Epithelial cell of esophagus (primary cell): Measurements from ENCODE around the gene GP2.

ENCODE experiments used
- DNase-seq: peaks from one replicate; pipeline ENCODE4 v3.0.0; 2010; ENCODE audit warnings: low read depth
- H3K4me3 ChIP-seq: 2 replicates; pipeline ENCODE4 v1.5.1; 2011; ENCODE audit warnings: mild to moderate bottlenecking, low read length, control low read depth
- TF ChIP-seq, protein P1 (sequence below): IDR thresholded peaks from 2 replicates; pipeline ENCODE4 v1.5.1; 2011; ENCODE audit warnings: low read depth, mild to moderate bottlenecking, low read length, control low read depth, inconsistent platforms; ENCODE audit not compliant: insufficient read depth; ENCODE audit errors: missing control alignments

The GP2 gene

DNA sequence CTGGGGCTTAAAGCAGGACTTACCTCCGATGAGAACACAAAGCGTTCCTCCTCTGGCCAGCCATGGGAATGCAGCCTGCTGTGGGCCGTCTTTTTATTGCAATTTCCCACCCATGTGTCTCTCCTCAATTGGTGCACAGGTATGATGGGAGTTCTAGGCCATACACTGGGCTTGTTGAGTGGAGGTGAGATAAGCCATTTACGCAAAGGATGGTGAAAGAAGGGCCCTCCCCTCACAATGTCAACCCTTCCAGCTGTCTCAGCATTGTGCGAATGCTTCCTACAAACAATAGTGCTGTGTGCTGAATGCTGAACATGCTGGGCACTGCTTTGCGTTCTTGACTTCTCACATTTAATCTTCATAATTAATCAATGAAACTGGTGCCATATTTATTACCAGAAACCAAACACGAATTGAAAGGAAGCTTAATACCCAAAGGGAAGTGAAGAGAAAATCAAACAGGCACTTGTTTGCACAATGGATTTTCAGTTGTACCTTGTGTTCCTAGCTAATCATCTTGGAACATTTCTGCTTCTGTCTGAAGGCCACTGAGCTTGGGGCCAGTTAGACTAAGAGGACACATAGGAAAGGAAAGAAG is at the start of gene GP2:
Gene GP2 (minus strand): TSS at position 70 of the 598 bp plus-strand sequence. CDS start 1,082 bp downstream, outside the sequence.
- H3K4me3 ChIP-seq, result no peak within 1 kb of the TSS
- TF ChIP-seq, protein P1, sequence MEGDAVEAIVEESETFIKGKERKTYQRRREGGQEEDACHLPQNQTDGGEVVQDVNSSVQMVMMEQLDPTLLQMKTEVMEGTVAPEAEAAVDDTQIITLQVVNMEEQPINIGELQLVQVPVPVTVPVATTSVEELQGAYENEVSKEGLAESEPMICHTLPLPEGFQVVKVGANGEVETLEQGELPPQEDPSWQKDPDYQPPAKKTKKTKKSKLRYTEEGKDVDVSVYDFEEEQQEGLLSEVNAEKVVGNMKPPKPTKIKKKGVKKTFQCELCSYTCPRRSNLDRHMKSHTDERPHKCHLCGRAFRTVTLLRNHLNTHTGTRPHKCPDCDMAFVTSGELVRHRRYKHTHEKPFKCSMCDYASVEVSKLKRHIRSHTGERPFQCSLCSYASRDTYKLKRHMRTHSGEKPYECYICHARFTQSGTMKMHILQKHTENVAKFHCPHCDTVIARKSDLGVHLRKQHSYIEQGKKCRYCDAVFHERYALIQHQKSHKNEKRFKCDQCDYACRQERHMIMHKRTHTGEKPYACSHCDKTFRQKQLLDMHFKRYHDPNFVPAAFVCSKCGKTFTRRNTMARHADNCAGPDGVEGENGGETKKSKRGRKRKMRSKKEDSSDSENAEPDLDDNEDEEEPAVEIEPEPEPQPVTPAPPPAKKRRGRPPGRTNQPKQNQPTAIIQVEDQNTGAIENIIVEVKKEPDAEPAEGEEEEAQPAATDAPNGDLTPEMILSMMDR, result no peak
- DNase-seq, result no peak

DNA sequence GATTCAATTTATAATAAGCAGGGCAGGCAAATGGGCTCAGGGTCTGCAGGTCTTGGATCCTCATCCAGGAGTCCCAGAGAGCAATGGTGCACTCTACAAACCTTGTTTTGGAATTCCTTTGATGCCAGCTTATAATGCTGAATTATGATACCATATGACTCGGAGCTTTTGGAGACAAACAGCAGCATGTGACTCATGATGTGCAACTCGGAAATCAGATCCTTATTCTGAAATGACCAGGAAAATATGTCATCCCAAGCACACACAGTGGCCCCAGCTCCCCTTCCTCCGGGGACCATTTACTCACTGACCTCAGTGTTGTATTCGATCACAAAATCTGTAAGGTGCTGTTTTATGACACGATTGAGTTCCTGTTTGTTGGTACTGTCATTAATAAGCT is 45.4 kb upstream of the GP2 start:
- no peak for DNase-seq
- H3K4me3 ChIP-seq, result no peak overlapping the region
- TF ChIP-seq, protein P1, result no peak

DNA sequence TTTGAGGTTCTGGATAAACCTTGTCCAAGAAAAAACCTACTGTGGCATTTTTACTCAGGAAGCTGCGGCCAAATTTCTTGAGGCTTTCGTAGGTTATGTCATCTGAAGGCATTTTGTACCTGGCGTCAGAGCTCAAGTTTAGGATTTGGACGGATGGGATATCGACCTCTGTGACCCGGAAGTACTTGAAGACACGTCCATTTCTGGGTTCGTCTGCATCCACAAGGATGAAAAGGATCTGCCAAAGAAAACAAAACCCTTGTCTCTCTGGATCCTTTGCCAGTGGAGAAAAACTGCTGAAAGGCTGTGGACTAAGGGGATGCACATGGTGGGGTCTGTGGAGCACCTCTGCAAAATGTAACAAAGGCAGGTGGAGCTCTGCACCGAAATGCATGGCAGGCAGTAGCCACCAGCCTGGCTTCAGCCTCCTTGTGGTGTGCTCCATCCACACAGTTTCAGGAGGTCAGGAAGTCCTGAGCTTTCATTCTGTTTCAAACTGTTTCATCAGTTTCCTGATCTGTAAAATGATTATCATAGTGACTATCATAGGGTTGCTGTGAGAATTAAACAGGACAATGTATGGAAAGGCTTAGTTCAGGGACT is 42.2 kb upstream of the GP2 start:
- no peak overlapping the region for H3K4me3 ChIP-seq
- TF ChIP-seq, protein P1, result no peak
- no peak for DNase-seq

DNA sequence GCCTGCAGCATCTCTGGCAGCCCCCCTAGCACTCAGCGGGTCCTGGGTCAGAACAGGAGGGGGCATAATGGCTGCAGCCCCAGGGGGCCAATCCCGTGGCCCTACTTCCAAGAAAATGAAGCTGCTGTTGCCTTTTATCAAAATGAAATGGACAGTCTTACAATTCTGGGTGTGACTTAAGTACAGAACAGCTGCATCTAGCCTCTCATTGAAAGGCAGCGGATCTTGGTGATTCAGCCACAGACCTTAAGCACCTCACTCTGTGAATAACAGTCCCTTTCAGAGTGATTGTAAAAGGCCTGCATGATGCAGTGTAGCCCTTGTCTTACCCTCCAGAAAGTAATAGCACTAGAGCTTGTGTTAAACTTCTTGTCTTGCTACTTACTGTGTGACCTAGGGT is 36.7 kb upstream of the GP2 start:
- DNase-seq, result no peak
- TF ChIP-seq, protein P1, result no peak

DNA sequence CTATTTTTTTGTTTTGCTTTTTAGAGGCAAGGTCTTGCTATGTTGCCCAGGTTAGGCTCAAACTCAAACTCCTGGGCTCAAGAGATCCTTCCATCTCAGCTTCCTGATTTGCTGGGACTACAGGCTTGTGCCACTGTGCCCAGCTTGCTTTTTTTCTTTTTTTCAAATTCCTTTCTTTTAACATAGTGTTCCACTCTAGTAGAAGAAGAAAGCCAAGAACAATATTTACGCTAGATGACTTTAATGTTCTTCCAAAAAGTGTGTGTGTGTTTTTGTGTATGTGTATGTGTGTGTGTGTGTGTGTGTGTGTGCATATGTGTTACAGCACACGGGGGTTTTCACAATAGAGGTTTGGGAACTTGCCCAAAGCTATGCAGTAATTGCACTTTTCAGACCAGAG is 35.9 kb upstream of the GP2 start:
- DNase-seq, result no peak
- TF ChIP-seq, protein P1, result no peak
- no peak overlapping the region for H3K4me3 ChIP-seq

More for the DNA sequence above, 36.7 kb upstream of the GP2 start:
- H3K4me3 ChIP-seq, result no peak overlapping the region

DNA sequence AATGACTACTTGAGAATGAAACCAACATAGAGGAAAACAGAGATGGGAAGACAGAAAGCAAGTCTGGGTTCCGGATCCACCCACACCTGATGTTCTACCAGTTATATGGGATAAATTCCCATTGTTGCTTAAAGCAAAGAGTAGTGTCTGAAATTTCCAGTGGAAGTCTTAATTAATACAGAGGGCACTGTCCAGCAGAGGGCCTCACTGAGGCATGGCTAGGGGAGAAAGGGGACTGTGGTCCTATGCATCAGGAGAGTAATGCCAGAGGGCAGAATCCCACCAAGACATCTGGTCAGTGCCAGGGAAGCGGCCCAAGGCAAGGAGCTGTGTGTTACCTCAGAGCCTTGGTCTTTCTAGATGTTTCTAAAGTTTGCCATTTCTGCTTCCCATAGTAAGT is 32.7 kb upstream of the GP2 start:
- TF ChIP-seq, protein P1, result no peak
- no peak overlapping the region for H3K4me3 ChIP-seq
- DNase-seq, result no peak
